ENCODE results near the gene CTSL.

CTSL gene

DNA sequence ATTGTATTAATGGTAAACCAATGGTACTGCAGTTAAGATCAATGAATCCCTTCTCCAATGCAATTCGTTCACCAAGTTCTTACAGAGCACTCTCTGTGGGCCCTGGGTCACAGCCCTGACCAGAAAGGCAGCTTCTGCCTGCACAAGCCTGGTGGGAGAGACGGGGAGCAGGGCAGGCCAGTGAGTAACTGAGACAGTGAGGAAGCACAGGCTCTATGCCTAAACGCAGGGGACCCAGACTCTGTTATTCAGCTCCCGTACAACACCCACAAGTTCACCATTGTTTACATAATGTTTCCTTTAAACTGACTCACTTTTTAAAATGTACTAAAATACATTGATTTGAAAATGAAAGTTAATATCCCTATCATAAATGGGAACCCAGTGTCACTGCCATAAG is 40.5 kb upstream of the CTSL start:
- TF ChIP-seq, protein P1, sequence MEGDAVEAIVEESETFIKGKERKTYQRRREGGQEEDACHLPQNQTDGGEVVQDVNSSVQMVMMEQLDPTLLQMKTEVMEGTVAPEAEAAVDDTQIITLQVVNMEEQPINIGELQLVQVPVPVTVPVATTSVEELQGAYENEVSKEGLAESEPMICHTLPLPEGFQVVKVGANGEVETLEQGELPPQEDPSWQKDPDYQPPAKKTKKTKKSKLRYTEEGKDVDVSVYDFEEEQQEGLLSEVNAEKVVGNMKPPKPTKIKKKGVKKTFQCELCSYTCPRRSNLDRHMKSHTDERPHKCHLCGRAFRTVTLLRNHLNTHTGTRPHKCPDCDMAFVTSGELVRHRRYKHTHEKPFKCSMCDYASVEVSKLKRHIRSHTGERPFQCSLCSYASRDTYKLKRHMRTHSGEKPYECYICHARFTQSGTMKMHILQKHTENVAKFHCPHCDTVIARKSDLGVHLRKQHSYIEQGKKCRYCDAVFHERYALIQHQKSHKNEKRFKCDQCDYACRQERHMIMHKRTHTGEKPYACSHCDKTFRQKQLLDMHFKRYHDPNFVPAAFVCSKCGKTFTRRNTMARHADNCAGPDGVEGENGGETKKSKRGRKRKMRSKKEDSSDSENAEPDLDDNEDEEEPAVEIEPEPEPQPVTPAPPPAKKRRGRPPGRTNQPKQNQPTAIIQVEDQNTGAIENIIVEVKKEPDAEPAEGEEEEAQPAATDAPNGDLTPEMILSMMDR (IDR thresholded peaks at IDR 0.05; ENCODE audit: unreplicated experiment in 3 of 3) = no peak
- Mint-ChIP-seq H3K36me3 (ENCODE audit: low read depth) (peaks cover 58% of the 10 kb centered on the region), H3K4me1 (peaks cover 15% of the 10 kb centered on the region), H3K9me3 (peaks cover 15% of the 10 kb centered on the region), H3K4me3 (no peak overlapping the region), H3K27me3 (ENCODE audit: low read depth) (no peaks in the 10 kb centered on the region), H3K27ac (peak overlapping the region in 1 of 3 experiments; percentile 70)

DNA sequence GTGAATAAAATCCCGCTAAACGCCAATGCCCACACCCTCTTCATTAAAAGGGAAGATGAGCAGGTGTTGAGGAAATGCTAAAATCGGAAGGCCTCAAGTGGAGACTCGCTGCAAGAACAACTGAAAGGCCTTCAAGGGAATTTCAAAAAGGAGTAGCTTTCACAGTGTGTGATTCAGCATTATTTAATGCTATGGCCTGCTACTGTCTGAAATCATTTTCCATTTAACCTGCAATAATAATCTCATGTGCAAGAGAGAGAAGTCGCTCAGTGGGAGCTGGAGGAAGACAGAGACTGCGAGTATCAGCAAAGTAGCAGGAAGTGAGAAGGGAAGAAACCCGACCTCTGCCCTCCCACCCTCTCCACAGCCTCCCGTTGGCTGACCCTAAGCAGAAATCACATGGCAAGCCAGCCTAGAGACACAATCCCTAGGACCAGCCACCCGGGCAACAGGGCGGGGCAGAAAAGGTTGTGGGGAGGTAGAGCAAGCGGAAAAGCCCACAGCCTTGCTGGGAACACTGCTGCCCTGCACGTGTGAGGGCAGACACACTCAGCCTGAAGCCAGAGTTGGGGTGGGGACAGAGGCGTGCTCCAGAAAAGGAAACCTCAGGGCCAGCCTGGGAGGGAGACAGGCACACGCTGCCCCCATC is 39.9 kb upstream of the CTSL start:
- H3K9me3 Mint-ChIP-seq = peaks cover 20% of the 10 kb centered on the region
- peaks cover 15% of the 10 kb centered on the region for H3K4me1 Mint-ChIP-seq

DNA sequence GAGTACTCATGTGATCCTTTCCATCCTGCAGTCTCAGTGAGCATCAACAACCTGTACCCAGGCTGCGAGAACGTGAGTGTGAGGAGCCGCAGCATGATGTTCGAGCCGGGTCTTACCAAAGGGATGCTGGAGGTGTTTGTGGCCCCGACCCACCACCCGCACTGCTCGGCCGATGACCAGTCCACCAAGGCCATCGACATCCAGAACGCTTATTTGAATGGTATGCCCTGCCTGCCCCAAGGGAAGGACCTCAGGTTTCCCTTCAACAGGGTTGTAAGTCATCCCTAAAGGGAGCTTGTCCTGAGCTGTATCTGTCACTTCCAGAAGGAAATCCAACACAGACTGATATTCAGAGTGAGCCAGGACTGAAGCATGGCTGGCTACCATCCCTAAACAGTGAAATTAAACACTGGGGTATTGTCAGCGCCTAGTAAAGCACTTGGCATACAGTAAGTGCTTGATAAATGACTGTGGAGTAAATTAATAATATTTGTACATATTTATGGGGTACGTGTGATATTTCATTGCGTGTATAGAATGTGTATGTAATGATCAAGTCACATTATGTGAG is 39.3 kb upstream of the CTSL start:
- Mint-ChIP-seq H3K4me3 (no peak overlapping the region), H3K27me3 (ENCODE audit: low read depth) (no peaks in the 10 kb centered on the region), H3K36me3 (ENCODE audit: low read depth) (peaks cover 64% of the 10 kb centered on the region), H3K4me1 (peaks cover 15% of the 10 kb centered on the region), H3K27ac (no peak overlapping the region), H3K9me3 (peaks cover 25% of the 10 kb centered on the region)
- TF ChIP-seq, protein P1 (IDR thresholded peaks at IDR 0.05; ENCODE audit: unreplicated experiment in 3 of 3) = no peak

More for the DNA sequence above, 39.9 kb upstream of the CTSL start:
- peaks cover 60% of the 10 kb centered on the region for H3K36me3 Mint-ChIP-seq (ENCODE audit: low read depth)
- H3K4me3 Mint-ChIP-seq = no peak overlapping the region
- no peaks in the 10 kb centered on the region for H3K27me3 Mint-ChIP-seq (ENCODE audit: low read depth)
- H3K27ac Mint-ChIP-seq = peak overlapping the region in 2 of 3 experiments; percentile 15 to 57
- TF ChIP-seq, protein P1 (IDR thresholded peaks at IDR 0.05; ENCODE audit: unreplicated experiment in 3 of 3) = no peak

DNA sequence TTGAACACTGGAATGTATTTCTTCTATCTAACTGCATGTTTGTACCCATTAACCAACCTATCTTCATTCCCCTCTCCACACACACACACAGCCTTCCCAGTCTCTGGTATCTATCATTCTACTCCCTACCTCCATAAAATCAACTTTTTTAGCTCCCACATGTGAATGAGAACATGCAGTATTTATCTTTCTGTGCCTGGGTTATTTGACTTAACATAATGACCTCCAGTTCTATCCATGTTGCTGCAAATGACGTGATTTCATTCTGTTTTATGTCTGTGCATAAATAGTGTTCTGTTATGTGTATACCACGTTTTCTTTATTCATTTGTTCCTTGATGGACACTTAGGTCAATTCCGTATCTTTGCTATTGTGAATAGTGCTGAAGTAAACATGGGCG is 38.7 kb upstream of the CTSL start:
- H3K27ac Mint-ChIP-seq = peak overlapping the region in 1 of 3 experiments; percentile 13
- H3K9me3 Mint-ChIP-seq = peaks cover 31% of the 10 kb centered on the region
- H3K36me3 Mint-ChIP-seq (ENCODE audit: low read depth) = peaks cover 64% of the 10 kb centered on the region
- TF ChIP-seq, protein P1 (IDR thresholded peaks at IDR 0.05; ENCODE audit: unreplicated experiment in 3 of 3) = no peak
- H3K4me1 Mint-ChIP-seq = peaks cover 11% of the 10 kb centered on the region
- no peaks in the 10 kb centered on the region for H3K27me3 Mint-ChIP-seq (ENCODE audit: low read depth)
- no peak overlapping the region for H3K4me3 Mint-ChIP-seq

DNA sequence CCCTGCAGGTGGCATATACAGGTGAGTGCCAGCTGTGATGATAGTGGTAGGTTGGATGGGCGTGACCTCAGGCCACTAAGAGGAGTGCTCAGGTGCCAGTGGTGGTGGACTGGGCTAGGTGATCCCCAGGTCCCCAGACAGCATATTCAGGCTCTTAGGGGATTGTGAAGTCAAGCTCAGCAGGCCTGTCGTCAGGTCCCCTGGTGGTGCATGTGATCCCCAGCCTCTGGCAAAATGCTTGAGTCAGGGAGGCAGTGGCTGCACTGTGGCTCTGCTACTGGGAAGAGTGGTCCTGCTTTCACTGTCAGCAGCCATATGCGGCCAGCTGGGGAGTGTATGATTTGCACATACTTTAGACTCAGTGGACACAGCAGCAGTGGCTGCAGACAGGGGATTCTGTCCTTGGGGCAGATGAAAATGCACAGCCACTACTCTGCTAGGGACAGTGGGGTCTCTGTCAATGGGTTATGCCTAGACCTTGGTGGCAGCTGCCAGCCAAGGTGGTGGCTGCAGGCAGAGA is 31.6 kb upstream of the CTSL start:
- peaks cover 84% of the 10 kb centered on the region for H3K36me3 Mint-ChIP-seq (ENCODE audit: low read depth)
- TF ChIP-seq, protein P1 (IDR thresholded peaks at IDR 0.05; ENCODE audit: unreplicated experiment in 3 of 3) = no peak
- no peak overlapping the region for H3K27ac Mint-ChIP-seq
- H3K4me3 Mint-ChIP-seq = no peak overlapping the region
- H3K27me3 Mint-ChIP-seq (ENCODE audit: low read depth) = no peaks in the 10 kb centered on the region
- H3K9me3 Mint-ChIP-seq = peaks cover 31% of the 10 kb centered on the region
- H3K4me1 Mint-ChIP-seq = no peaks in the 10 kb centered on the region
